Activated naive CD8-positive, alpha-beta T cell treated with anti-CD3 and anti-CD28 coated beads, Interleukin-2, amount 10 ng/mL, durations not matched to agents 7 days and 5 days (primary cell): ENCODE results near the gene ARAF. TPM values are rescaled to one million over a fixed set of nuclear protein-coding genes. Genes with fewer than 3 reads are reported as not detected.

ENCODE experiments used
- microRNA-seq: library from miRNA; unstranded; fragments of <30 nt; microRNA quantifications from one replicate; pipeline ENCODE4 v1.2.0, GENCODE V29; 2022
- total RNA-seq, 2 experiments: library from RNA; stranded (reverse); gene quantifications; one replicate each; pipeline ENCODE4 v1.2.3, GENCODE V29; 2021

Gene ARAF
- total RNA-seq, 2 experiments from 2014 or later, result 78.5 to 79.3 TPM

Small RNA genes within 50 kb of the gene (microRNA-seq; reads per million reads assigned to microRNA genes)
- not detected for gene MIR4769

Other genes with a start within 250 kb of the ARAF start
- 1 to 10 TPM in 1 of 2 experiments, under 1 TPM in 1; 0.83 to 1.1 TPM for gene ZNF157, start 190.6 kb upstream of the ARAF start, total RNA-seq
- 10 to 100 TPM; 11.2 to 13.5 TPM for gene ZNF41, start 78.0 kb upstream of the ARAF start, total RNA-seq
- gene TIMP1, start 21.2 kb downstream of the ARAF start, total RNA-seq, result 10 to 100 TPM; 54.9 to 56.0 TPM
- gene SYN1, start 58.7 kb downstream of the ARAF start, total RNA-seq, result under 1 TPM; 0.37 to 1.00 TPM
- gene CFP, start 68.7 kb downstream of the ARAF start, total RNA-seq, result 10 to 100 TPM; 14.1 to 14.6 TPM
- gene ELK1, start 89.4 kb downstream of the ARAF start, total RNA-seq, result 10 to 100 TPM; 53.5 to 54.5 TPM
- 100 to 1,000 TPM; 152 TPM for gene UXT, start 98.0 kb downstream of the ARAF start, total RNA-seq